GM18867 (cell line): Measurements from ENCODE around the gene PSD2.

Experiments
- ATAC-seq: cut with Tn5 transposase; IDR thresholded peaks from one replicate; pipeline ENCODE4 v1.9.1; 2021; ENCODE audit warnings: mild to moderate bottlenecking, moderate library complexity; ENCODE audit not compliant: unreplicated experiment

PSD2 gene

GRCh38 chr5:139872851-139873794, 77.5 kb downstream of the PSD2 start:
- no peak for ATAC-seq

GRCh38 chr5:139875957-139876356, 80.3 kb downstream of the PSD2 start:
- no peak for ATAC-seq

- no peak for ATAC-seq
These were observed 81.6 kb downstream of the PSD2 start for GRCh38 chr5:139877129-139877597.

GRCh38 chr5:139878093-139878492, 82.5 kb downstream of the PSD2 start:
- no peak for ATAC-seq

- no peak for ATAC-seq
These were observed 85.0 kb downstream of the PSD2 start for GRCh38 chr5:139880416-139881142.

GRCh38 chr5:139881143-139881733, 85.6 kb downstream of the PSD2 start:
- ATAC-seq = no peak

GRCh38 chr5:139882316-139882715, 86.7 kb downstream of the PSD2 start:
- no peak for ATAC-seq

- ATAC-seq = no peak
These were observed 87.4 kb downstream of the PSD2 start for GRCh38 chr5:139882961-139883539.

- ATAC-seq = no peak
These were observed 88.5 kb downstream of the PSD2 start for GRCh38 chr5:139884144-139884543.

- no peak for ATAC-seq
These were observed 89.1 kb downstream of the PSD2 start for GRCh38 chr5:139884734-139885133.

GRCh38 chr5:139885172-139885856, 89.7 kb downstream of the PSD2 start:
- ATAC-seq = no peak

GRCh38 chr5:139885857-139886208, 90.2 kb downstream of the PSD2 start:
- ATAC-seq = no peak

GRCh38 chr5:139886213-139886612, 90.6 kb downstream of the PSD2 start:
- no peak for ATAC-seq

- ATAC-seq = no peak
These were observed 92.8 kb downstream of the PSD2 start for GRCh38 chr5:139888370-139888769.

GRCh38 chr5:139889410-139889809, 93.8 kb downstream of the PSD2 start:
- no peak for ATAC-seq

- ATAC-seq = no peak
These were observed 98.3 kb downstream of the PSD2 start for GRCh38 chr5:139893873-139894272.
